ENCODE results near the gene PRSS3.
"Not testable (repeated sequence)": the region's sequence is repeated elsewhere in the genome, so short reads cannot be mapped to it uniquely, and the experiment has no call there.

PRSS3 gene

DNA sequence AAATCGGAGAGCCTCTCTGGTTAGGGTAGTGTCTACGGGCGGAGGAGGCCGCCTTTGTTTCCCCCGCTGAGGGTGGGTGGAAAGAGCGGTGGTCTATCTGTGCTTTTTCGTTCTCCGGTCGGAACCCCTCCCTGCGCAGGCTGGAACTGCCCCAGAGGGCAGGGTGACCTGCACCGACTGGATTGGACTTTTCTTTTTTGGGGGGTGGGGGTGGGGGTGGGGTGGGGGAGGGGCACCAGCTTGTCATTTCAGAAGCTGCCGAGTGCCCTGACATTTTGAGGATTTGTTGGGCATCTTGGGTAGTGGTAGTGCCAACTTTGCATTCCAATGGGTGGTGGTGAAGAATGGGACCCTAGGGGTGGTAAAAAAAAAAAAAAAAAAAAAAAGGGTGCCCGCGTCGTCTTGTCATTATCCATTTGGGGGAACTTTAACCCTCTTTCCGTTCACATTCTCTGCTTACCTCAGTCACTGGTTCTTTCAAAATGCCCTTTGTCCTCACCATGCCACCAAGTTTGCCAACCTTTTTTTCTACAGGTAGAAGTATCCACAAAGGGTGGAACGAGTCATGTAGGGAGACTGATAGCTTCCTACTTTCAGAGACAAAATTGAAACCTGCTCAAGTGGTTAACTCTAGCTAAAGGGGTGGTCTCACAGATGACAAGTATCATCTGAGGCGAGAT is 22.9 kb downstream of the PRSS3 start:
- DNase-seq (ENCODE audit: low spot score), result no peak

DNA sequence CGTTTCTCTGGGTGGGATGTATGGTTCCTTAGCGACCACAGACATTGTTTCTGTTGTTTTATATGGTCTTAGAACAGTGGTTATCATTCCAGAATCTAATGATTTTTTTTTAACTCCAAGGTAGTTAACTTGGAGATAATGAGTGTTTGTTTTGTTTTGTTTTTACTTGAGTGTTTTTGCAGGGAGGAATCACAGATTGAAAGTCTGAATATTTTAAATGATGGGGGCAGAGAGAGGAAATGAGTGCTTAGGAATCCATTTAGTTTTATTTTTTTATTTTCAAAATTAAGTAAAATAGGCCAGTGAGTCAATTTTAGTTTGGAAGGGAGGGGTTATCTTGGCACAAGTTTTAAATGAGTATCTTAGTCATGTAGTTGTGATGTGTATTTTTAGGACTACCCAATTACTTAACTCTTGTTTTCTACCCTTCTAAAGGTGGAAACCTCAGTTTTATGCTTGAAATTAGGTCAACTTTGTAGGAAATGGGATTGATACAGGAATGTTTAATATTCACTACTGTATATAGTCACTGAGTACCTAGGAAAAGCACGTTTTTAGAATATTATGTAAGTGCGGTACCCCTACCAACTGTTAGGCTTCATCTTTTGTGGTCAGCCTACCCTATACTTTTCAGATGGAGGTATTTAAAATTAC is 23.6 kb downstream of the PRSS3 start:
- no peak for DNase-seq (ENCODE audit: low spot score)

DNA sequence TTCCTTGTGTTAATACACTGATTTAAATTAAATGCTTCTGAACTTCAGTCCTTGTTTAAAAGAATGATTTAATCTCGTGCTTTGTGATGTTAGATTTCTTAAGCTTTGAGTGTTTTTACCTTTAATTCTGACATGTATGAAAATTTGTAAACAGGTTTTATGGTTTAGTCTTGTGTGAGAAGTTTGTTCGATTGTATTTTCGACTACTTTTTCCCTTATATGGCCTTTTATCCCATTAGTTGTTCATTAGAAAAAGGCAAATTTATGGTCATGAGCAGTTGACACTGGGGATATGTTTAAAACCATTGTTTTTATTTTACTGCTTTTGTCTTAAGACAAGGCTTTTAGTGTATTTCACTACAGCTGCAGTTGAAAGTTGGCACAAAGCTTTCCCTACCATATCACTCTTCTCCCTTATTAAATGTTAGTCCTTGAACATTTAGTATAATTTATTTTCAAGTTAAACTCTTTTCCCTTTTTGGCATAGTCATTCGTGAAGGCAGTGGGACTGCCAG is 24.9 kb downstream of the PRSS3 start:
- no peak for DNase-seq (ENCODE audit: low spot score)

GRCh38 chr9:33823801-33824200 is 28.4 kb downstream of the PRSS3 start:
- DNase-seq (ENCODE audit: low spot score), result no peak

DNA sequence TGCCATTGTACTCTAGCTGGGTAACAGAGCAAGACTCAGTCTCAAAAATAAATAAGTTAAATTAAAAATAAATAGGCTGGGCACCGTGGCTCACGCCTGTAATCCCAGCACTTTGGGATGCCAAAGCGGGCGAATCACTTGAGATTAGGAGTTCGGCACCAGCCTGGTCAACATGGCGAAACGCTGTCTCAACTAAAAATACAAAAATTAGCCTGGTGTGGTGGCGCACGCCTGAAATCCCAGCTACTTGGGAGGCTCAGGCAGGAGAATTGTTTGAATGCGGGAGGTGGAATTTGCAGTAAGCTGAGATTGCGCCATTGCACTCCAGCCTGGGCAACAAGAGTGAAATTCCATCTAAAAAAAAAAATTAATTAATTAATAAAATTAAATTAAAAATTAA is 31.9 kb downstream of the PRSS3 start:
- not testable (repeated sequence) for DNase-seq (ENCODE audit: low spot score)

- DNase-seq (ENCODE audit: low spot score), result not testable (repeated sequence)
These were observed 34.4 kb downstream of the PRSS3 start for GRCh38 chr9:33829641-33830230.

GRCh38 chr9:33835625-33836260 is 40.4 kb downstream of the PRSS3 start:
- DNase-seq (ENCODE audit: low spot score), result no peak

DNA sequence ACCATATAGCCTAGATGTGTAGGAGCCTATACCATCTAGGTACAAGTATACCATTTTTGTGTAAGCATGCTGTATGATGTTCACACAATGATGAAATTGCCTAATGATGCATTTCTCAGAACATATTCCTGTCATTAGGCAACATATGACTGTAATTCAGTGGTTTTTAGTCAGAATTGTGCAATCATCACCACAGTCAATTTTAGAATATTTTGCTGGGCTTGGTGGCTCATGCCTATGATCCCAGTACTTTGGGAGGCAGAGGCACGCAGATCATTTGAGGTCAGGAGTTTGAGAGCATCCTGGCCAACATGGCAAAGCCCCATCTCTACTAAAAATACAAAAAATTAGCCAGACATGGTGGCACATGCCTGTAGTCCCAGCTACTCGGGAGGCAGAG is 40.9 kb downstream of the PRSS3 start:
- not testable (repeated sequence) for DNase-seq (ENCODE audit: low spot score)

- DNase-seq (ENCODE audit: low spot score), result no peak
These were observed 41.8 kb downstream of the PRSS3 start for GRCh38 chr9:33837138-33837537.

GRCh38 chr9:33840381-33840780 is 45.0 kb downstream of the PRSS3 start:
- DNase-seq (ENCODE audit: low spot score), result no peak

DNA sequence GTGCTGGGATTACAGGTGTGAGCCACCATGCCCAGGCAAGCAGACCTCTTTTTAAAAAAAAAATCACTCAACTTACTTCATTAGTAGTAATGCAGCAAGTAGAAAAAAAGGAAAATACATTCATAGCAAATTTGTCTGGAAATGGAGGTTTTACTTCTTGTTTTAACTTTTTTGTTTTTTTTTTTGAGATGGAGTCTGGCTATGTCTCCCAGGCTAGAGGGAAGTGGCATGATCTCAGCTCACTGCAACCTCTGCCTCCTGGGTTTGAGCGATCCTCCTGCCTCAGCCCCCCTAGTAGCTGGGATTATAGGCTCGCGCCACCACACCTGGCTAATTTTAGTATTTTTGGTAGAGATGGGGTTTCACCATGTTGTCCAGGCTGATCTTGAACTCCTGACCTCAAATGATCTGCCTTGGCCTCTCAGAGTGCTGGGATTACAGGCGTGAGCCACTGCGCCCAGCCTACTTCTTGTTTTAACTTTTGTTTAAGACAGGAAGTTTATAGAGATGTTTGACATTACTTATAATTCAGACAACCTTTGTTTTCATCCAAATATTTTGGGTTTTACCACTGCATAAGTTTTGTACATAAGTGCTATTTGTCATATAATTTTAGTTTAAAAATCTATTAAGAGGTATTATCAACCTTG is 48.1 kb downstream of the PRSS3 start:
- no peak for DNase-seq (ENCODE audit: low spot score)

DNA sequence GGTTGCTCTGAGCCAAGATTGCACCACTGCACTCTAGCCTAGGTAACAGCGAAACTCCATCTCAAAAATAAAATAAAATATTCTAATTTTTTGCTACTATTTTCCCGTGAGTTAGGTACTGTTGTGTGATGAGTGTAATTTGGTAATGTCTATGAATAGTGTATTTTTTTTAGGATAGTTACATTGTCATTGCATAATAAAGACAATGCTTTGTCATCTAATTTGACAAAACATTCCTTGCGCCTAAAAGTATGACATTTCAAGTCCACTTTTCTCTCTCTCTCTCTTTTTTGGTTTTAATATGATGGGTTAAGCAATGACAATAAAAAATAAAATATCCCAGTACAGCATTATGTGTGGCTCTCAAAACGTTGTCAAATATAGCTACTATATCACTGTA is 50.9 kb downstream of the PRSS3 start:
- DNase-seq (ENCODE audit: low spot score), result no peak

- DNase-seq (ENCODE audit: low spot score), result not testable (repeated sequence)
These were observed 52.5 kb downstream of the PRSS3 start for GRCh38 chr9:33847894-33848205.
